SK-N-MC (cell line): ENCODE measurements around the gene ADAMTS15.

Experiments used
- EZH2 ChIP-seq: fragments of 200-600 bp; sonication (generic); IDR thresholded peaks from one replicate; pipeline ENCODE4 v1.6.1; 2017; ENCODE audit warnings: antibody characterized with exemption
- POLR2AphosphoS5 ChIP-seq: IDR thresholded peaks from 2 replicates; pipeline ENCODE4 v1.6.1; 2012; ENCODE audit warnings: mild to moderate bottlenecking, low read depth, low read length, borderline replicate concordance

GRCh38 chr11:130471731-130472433 is 23.4 kb downstream of the ADAMTS15 start:
- TF ChIP-seq POLR2AphosphoS5 (no peak), EZH2 (no peak)
